ENCODE measurements around the gene SAP130. TPM values are rescaled to one million over a fixed set of nuclear protein-coding genes. Genes with fewer than 3 reads are reported as not detected.

Gene SAP130
- total RNA-seq, 1 experiment from 2014 or later = 14.3 TPM

GRCh38 chr2:127961729-127962128 is 66.1 kb downstream of the SAP130 start:
- in situ Hi-C loops (cut with HindIII; ENCODE audit: low sequenced_read_pairs) = no loop called here
- DNase-seq (ENCODE audit: low spot score) = no peak

GRCh38 chr2:127957240-127957639 is 70.6 kb downstream of the SAP130 start:
- no peak for DNase-seq (ENCODE audit: low spot score)
- in situ Hi-C loops (cut with HindIII; ENCODE audit: low sequenced_read_pairs) = no loop called here

DNA sequence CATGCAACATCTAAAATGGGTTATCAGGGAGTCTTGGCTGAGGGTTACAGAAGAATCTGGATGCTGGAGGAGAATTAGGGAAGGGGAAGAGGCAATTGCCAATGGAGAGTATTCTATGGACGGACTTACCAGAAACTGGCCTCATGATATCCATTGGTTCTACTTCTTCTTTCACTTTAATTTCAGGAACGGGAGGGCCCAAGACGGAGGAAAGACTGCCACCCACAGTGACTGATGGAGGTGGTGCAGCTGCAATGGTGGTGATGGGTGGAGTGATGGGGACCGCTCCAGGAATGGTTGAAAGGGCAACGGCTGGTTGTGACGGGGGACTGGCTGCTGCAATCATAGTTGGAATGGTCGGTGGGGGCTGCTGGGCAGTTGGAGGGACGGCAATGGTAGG is 73.0 kb downstream of the SAP130 start:
- in situ Hi-C loops (cut with HindIII; ENCODE audit: low sequenced_read_pairs) = no loop called here

GRCh38 chr2:127953849-127954248 is 74.0 kb downstream of the SAP130 start:
- in situ Hi-C loops (cut with HindIII; ENCODE audit: low sequenced_read_pairs) = no loop called here
- no peak for DNase-seq (ENCODE audit: low spot score)

More for the DNA sequence above, 73.0 kb downstream of the SAP130 start:
- DNase-seq (ENCODE audit: low spot score) = no peak

DNA sequence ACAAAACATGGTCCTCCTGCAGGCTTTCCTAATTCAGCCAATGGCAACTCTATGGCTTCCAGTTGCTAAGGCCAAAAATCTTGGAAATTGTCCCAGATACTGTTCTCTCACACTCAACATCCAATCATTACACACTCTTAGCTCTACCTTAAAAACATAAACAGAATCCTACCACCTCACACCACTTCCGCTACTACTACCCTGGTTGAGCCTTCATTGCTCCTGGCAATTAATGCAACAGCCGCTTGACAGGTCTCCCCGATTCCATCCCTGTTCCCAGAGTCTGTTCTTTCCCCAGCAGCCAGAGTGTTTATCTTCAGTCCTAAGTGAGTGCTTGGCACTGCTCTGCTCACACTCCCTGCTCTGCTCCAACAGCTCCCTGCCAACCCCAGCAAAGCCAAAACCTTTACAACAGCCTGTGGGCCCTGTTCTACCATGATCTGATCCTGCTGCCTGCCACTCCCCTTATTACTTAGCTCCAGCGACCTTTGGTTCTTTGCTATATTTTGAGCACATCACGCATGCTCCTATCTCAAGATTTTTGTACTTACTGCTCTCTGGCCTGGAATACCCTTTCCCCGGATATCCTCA is 74.6 kb downstream of the SAP130 start:
- in situ Hi-C loops (cut with HindIII; ENCODE audit: low sequenced_read_pairs) = no loop called here
- peak; percentile 80 for DNase-seq (ENCODE audit: low spot score)

GRCh38 chr2:127951026-127951425 is 76.8 kb downstream of the SAP130 start:
- DNase-seq (ENCODE audit: low spot score) = no peak
- in situ Hi-C loops (cut with HindIII; ENCODE audit: low sequenced_read_pairs) = no loop called here

- DNase-seq (ENCODE audit: low spot score) = no peak
- in situ Hi-C loops (cut with HindIII; ENCODE audit: low sequenced_read_pairs) = no loop called here
Measured at GRCh38 chr2:127950264-127950663, 77.6 kb downstream of the SAP130 start.

- in situ Hi-C loops (cut with HindIII; ENCODE audit: low sequenced_read_pairs) = no loop called here
- DNase-seq (ENCODE audit: low spot score) = no peak
Measured at GRCh38 chr2:127945281-127945680, 82.6 kb downstream of the SAP130 start.

GRCh38 chr2:127943186-127943585 is 84.7 kb downstream of the SAP130 start:
- in situ Hi-C loops (cut with HindIII; ENCODE audit: low sequenced_read_pairs) = no loop called here

GRCh38 chr2:127942002-127942401 is 85.9 kb downstream of the SAP130 start:
- DNase-seq (ENCODE audit: low spot score) = no peak
- in situ Hi-C loops (cut with HindIII; ENCODE audit: low sequenced_read_pairs) = no loop called here

More at GRCh38 chr2:127943186-127943585, 84.7 kb downstream of the SAP130 start:
- no peak for DNase-seq (ENCODE audit: low spot score)

- in situ Hi-C loops (cut with HindIII; ENCODE audit: low sequenced_read_pairs) = no loop called here
- DNase-seq (ENCODE audit: low spot score) = peak; percentile 78
Measured at GRCh38 chr2:127941461-127941860, 86.4 kb downstream of the SAP130 start.

GRCh38 chr2:127940641-127941040 is 87.2 kb downstream of the SAP130 start:
- peak; percentile 89 for DNase-seq (ENCODE audit: low spot score)
- in situ Hi-C loops (cut with HindIII; ENCODE audit: low sequenced_read_pairs) = no loop called here

DNA sequence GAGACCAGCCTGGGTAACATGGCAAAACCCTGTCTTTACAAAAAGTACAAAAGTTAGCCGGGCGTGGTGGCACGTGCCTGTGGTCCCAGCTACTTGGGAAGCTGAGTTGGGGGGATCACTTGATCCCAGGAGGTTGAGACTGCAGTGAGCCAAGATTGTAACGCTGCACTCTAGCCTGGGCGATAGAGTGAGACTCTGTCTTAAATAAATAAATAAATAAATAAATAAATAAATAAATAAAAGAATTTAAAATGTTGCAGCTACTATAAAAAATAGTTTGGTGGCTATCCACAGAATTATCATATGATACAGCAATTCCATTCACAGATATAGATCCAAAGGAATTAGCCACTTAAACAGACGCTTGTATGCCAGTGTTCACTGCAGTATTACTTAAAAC is 92.5 kb downstream of the SAP130 start:
- in situ Hi-C loops (cut with HindIII; ENCODE audit: low sequenced_read_pairs) = no loop called here
- no peak for DNase-seq (ENCODE audit: low spot score)

DNA sequence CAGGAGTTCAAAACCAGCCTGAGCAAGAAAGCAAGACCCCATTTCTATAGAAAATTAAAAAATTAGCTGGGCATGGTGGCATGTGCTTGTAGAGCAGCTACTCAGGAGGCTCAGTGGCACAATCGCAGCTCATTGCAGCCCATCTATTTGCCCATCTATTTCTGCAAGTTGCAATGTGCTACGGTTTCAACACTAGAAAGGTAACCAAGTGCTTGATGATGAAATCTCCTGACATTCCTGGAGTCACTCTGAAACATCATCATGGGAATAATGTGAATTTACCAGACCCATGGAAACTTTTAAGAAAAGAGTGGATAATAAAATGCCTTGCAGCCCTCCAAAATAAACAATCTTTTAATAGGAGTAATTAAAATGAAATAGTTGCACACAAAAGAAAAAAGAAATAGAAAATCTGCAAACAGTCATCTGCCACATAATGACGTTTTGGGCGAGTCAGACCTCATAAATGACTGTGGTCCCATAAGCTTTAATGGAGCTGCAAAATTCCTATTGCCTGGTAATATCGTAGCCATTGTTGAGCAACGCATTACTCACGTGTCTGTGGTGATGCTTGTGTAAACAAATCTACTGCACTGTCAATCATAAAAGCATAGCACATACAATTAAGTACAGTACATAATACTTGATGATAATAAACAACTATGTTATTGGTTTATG is 95.5 kb downstream of the SAP130 start:
- in situ Hi-C loops (cut with HindIII; ENCODE audit: low sequenced_read_pairs) = no loop called here
- DNase-seq (ENCODE audit: low spot score) = no peak

GRCh38 chr2:127929449-127929848 is 98.4 kb downstream of the SAP130 start:
- DNase-seq (ENCODE audit: low spot score) = no peak
- in situ Hi-C loops (cut with HindIII; ENCODE audit: low sequenced_read_pairs) = no loop called here

DNA sequence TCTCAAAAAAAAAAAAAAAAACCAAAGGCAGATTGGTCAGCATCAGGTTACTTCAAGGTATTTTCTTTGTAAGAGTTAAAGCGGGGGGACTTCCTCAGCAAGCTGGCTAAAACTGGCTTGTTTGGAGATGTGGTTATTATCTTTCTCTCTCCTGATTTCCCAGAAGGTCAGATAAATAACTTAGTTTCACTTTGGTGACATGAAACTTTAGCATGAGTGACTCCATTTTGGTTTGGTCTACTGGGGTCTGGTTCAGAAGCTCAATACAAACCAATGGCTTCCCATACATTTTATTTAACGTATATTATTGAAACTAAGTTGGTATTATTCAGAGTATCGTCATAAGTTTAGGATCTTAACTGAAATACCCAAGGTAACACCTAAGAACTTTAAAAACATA is 100.5 kb downstream of the SAP130 start:
- in situ Hi-C loops (cut with HindIII; ENCODE audit: low sequenced_read_pairs) = no loop called here
- no peak for DNase-seq (ENCODE audit: low spot score)

DNA sequence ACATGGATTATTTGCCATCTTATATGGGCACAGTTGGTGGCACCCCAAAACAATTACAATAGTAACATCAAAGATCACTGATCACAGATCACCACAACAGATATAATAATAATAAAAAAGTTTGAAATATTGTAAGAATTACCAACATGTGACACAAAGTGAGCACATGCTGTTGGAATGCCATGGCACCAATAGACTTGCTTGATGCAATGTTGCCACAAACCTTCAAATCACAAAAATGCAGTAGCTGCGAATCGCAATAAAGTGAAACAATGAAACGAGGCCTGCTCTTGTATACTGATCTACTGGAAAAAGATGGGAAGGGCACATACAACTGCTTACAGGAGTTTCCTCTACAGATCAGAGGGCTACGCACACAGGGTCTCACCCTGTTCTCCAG is 109.9 kb downstream of the SAP130 start:
- DNase-seq (ENCODE audit: low spot score) = no peak
- in situ Hi-C loops (cut with HindIII; ENCODE audit: low sequenced_read_pairs) = no loop called here

GRCh38 chr2:127913808-127914457 is 113.9 kb downstream of the SAP130 start:
- in situ Hi-C loops (cut with HindIII; ENCODE audit: low sequenced_read_pairs) = no loop called here
- no peak for DNase-seq (ENCODE audit: low spot score)

- no peak for DNase-seq (ENCODE audit: low spot score)
- in situ Hi-C loops (cut with HindIII; ENCODE audit: low sequenced_read_pairs) = no loop called here
Measured at GRCh38 chr2:127911737-127912136, 116.1 kb downstream of the SAP130 start.

DNA sequence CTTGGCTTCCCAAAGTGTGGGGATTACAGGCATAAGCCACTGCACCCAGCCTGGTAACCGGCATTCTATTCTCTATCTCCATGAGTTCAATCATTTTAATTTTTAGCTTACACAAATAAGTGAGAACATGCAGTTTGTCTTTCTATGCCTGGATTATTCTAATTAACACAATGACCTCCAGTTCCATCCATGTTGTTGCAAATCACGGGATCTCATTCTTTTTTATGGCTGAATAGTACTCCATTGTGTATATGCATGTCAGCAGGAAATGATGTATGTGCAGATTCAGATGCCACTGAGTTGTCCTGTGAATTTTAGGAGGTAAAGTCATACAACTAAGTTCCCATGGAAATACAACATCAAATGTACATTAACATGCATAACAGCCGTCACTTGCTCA is 117.4 kb downstream of the SAP130 start:
- in situ Hi-C loops (cut with HindIII; ENCODE audit: low sequenced_read_pairs) = no loop called here
- no peak for DNase-seq (ENCODE audit: low spot score)

- in situ Hi-C loops (cut with HindIII; ENCODE audit: low sequenced_read_pairs) = no loop called here
- no peak for DNase-seq (ENCODE audit: low spot score)
Measured at GRCh38 chr2:127909019-127909418, 118.8 kb downstream of the SAP130 start.

Measured in G401 (cell line).